Liver (tissue), 9 donors: ENCODE results near the gene SGPL1. TPM values are rescaled to one million over a fixed set of nuclear protein-coding genes. Genes with fewer than 3 reads are reported as not detected.

Experiments used
- DNase-seq: peaks from one replicate; pipeline ENCODE4 v3.0.0-alpha.2; 2017; ENCODE audit warnings: low spot score
- H3K27ac ChIP-seq, 2 donors: one replicate each; pipeline ENCODE4 v1.7.0; 2013; ENCODE audit warnings: inconsistent platforms in 2 of 2, low read length in 2 of 2, control low read depth in 1 of 2, low read depth in 1 of 2, mild to moderate bottlenecking in 1 of 2
- H3K27me3 ChIP-seq, 4 donors: one replicate each; pipeline versions ENCODE4 v1.6.1 to v1.7.0; 2013; ENCODE audit warnings: low read length in 3 of 4, inconsistent platforms in 1 of 4, mild to moderate bottlenecking in 1 of 4, moderate library complexity in 1 of 4; ENCODE audit not compliant: control insufficient read depth in 4 of 4, insufficient read depth in 4 of 4
- H3K36me3 ChIP-seq, 4 donors: one replicate each; pipeline versions ENCODE4 v1.6.1 to v1.7.0; 2013; ENCODE audit warnings: low read length in 3 of 4, mild to moderate bottlenecking in 3 of 4, low read depth in 1 of 4, moderate library complexity in 1 of 4; ENCODE audit not compliant: control insufficient read depth in 4 of 4, insufficient read depth in 3 of 4
- H3K4me1 ChIP-seq, 4 donors: one replicate each; pipeline versions ENCODE4 v1.6.1 to v1.7.0; 2013; ENCODE audit warnings: low read length in 3 of 4, mild to moderate bottlenecking in 3 of 4, moderate library complexity in 1 of 4; ENCODE audit not compliant: control insufficient read depth in 4 of 4, insufficient read depth in 4 of 4
- H3K4me3 ChIP-seq, 3 donors: one replicate each; pipeline versions ENCODE4 v1.6.1 to v1.7.0; 2013; ENCODE audit warnings: low read length in 3 of 3, control low read depth in 1 of 3, low read depth in 1 of 3, mild to moderate bottlenecking in 1 of 3
- H3K9ac ChIP-seq, 2 donors: one replicate each; pipeline ENCODE4 v1.7.0; 2013; ENCODE audit warnings: low read length in 2 of 2, mild to moderate bottlenecking in 2 of 2, moderate library complexity in 2 of 2, control low read depth in 1 of 2, low read depth in 1 of 2
- H3K9me3 ChIP-seq, 4 donors: one replicate each; pipeline versions ENCODE4 v1.6.1 to v1.7.0; 2013; ENCODE audit warnings: low read length in 3 of 4; ENCODE audit not compliant: control insufficient read depth in 4 of 4
- ATF3 ChIP-seq: IDR thresholded peaks from 2 replicates; pipeline ENCODE4 v1.6.1; 2016; ENCODE audit warnings: antibody characterized with exemption
- CTCF ChIP-seq: fragments of 150-350 bp; IDR thresholded peaks from 2 replicates; pipeline ENCODE4 v1.5.1; 2017; ENCODE audit warnings: improper control_type of control experiment, low read depth, low read length; ENCODE audit not compliant: missing input control
- EGR1 ChIP-seq, 2 donors: IDR thresholded peaks; 2 replicates each; pipeline ENCODE4 v1.6.1; 2016 to 2018; ENCODE audit warnings: antibody characterized with exemption in 2 of 2, low read depth in 2 of 2
- FOXA1 ChIP-seq: IDR thresholded peaks from 2 replicates; pipeline ENCODE4 v1.6.1; 2016; ENCODE audit warnings: antibody characterized with exemption
- FOXA2 ChIP-seq: IDR thresholded peaks from 2 replicates; pipeline ENCODE4 v1.6.1; 2016; ENCODE audit warnings: antibody characterized with exemption
- GABPA ChIP-seq, 2 donors: IDR thresholded peaks in 1 of 2; conservative IDR thresholded peaks in 1 of 2; 2 replicates each; pipeline ENCODE4 v1.6.1; 2016; ENCODE audit warnings: antibody characterized with exemption in 2 of 2, mild to moderate bottlenecking in 1 of 2, moderate library complexity in 1 of 2
- HNF4A ChIP-seq, 2 donors: conservative IDR thresholded peaks; 2 replicates each; pipeline ENCODE4 v1.6.1; 2016; ENCODE audit warnings: antibody characterized with exemption in 2 of 2, mild to moderate bottlenecking in 2 of 2
- HNF4G ChIP-seq: IDR thresholded peaks from 2 replicates; pipeline ENCODE4 v1.6.1; 2016; ENCODE audit warnings: antibody characterized with exemption
- JUND ChIP-seq, 2 donors: IDR thresholded peaks; 2 replicates each; pipeline ENCODE4 v1.6.1; 2016; ENCODE audit warnings: antibody characterized with exemption in 2 of 2
- MAX ChIP-seq: IDR thresholded peaks from 2 replicates; pipeline ENCODE4 v1.6.1; 2016; ENCODE audit warnings: antibody characterized with exemption
- NR2F2 ChIP-seq: IDR thresholded peaks from 2 replicates; pipeline ENCODE4 v1.6.1; 2016; ENCODE audit warnings: antibody characterized with exemption
- REST ChIP-seq: IDR thresholded peaks from 2 replicates; pipeline ENCODE4 v1.6.1; 2016; ENCODE audit warnings: antibody characterized with exemption, mild to moderate bottlenecking
- RXRA ChIP-seq, 2 donors: IDR thresholded peaks; 2 replicates each; pipeline ENCODE4 v1.6.1; 2017 to 2018; ENCODE audit warnings: antibody characterized with exemption in 2 of 2, mild to moderate bottlenecking in 1 of 2
- SP1 ChIP-seq: IDR thresholded peaks from 2 replicates; pipeline ENCODE4 v1.6.1; 2018; ENCODE audit warnings: antibody characterized with exemption, mild to moderate bottlenecking
- TAF1 ChIP-seq: conservative IDR thresholded peaks from 2 replicates; pipeline ENCODE4 v1.6.1; 2016; ENCODE audit warnings: antibody characterized with exemption, mild to moderate bottlenecking
- YY1 ChIP-seq: IDR thresholded peaks from 2 replicates; pipeline ENCODE4 v1.6.1; 2016; ENCODE audit warnings: antibody characterized with exemption, mild to moderate bottlenecking
- ZBTB33 ChIP-seq: IDR thresholded peaks from 2 replicates; pipeline ENCODE4 v1.6.1; 2016; ENCODE audit warnings: antibody characterized with exemption
- WGBS: extraction: QIAGEN DNeasy Blood & Tissue Kit; methylation state at CpG from one replicate; pipeline ENCODE4 v1.1.7; 2013; 5-methylcytosine and 5-hydroxymethylcytosine counted together
- polyA plus RNA-seq, 2 donors: library from polyadenylated mRNA; stranded (reverse) in 1 of 2; unstranded in 1 of 2; fragments of 200-250 nt in 1 of 2; fragments of >200 nt in 1 of 2; fragmentation: Nextera tagmentation in 1 of 2; extraction: Ambion mirVana in 1 of 2; gene quantifications; one replicate each; pipeline versions ENCODE4 v1.2.1 to v1.2.3, GENCODE V29; 2013 to 2015
- total RNA-seq, 2 donors: library from RNA; depleted of rRNA; stranded (reverse); fragments of >200 nt; gene quantifications; one replicate each; pipeline ENCODE4 v1.2.3, GENCODE V29; 2014
- donor health status: healthy.
- donor health status: healthy.
- donor health status: healthy.
- donor health status: healthy.
- donor health status: healthy.

Gene SGPL1
- total and polyA plus RNA-seq, 4 donors, result 11.8 to 37.1 (median 16.8) TPM

- H3K4me1 ChIP-seq, result peaks cover 0 to 45% (median 25%) of the 10 kb centered on the region in 4 donors
- no peaks in the 10 kb centered on the region for H3K27me3 ChIP-seq
- no peak overlapping the region for H3K4me3 ChIP-seq
- peak overlapping the region; percentile 93 to 98 for H3K27ac ChIP-seq
- DNase-seq, result no peak
- no peaks in the 10 kb centered on the region for H3K9me3 ChIP-seq
- TF ChIP-seq CTCF (no peak), FOXA1 (no peak), HNF4A (conservative IDR thresholded peaks at IDR 0.05) (peak; percentile 34 to 48), MAX (no peak)
- no peak overlapping the region for H3K9ac ChIP-seq
- WGBS, result 69% methylated on average over 1 of the region's 1 CpG
- peaks cover 5 to 33% (median 18%) of the 10 kb centered on the region in 4 donors for H3K36me3 ChIP-seq
Observed at GRCh38 chr10:70884741-70885140, 69.0 kb downstream of the SGPL1 start.

GRCh38 chr10:70885481-70885880 lies 69.7 kb downstream of the SGPL1 start:
- Histone ChIP-seq H3K27ac (peak overlapping the region; percentile 93 to 98), H3K9me3 (no peaks in the 10 kb centered on the region), H3K27me3 (no peaks in the 10 kb centered on the region), H3K4me1 (peaks cover 0 to 44% (median 26%) of the 10 kb centered on the region in 4 donors), H3K9ac (peak overlapping the region in 1 of 2 donors; percentile 33), H3K4me3 (peak overlapping the region in 1 of 3 donors; percentile 2), H3K36me3 (peaks cover 5 to 33% (median 18%) of the 10 kb centered on the region in 4 donors)
- TF ChIP-seq NR2F2 (no peak), ATF3 (no peak), FOXA1 (no peak)
- 55% methylated on average over 4 of the region's 4 CpGs for WGBS
- no peak for DNase-seq

- Histone ChIP-seq H3K27me3 (no peaks in the 10 kb centered on the region), H3K4me1 (peaks cover 0 to 46% (median 31%) of the 10 kb centered on the region in 4 donors), H3K9ac (peak overlapping the region; percentile 13 to 29), H3K4me3 (peak overlapping the region in 2 of 3 donors; percentile 4 to 89), H3K27ac (peak overlapping the region; percentile 93 to 98), H3K36me3 (peaks cover 5 to 33% (median 18%) of the 10 kb centered on the region in 4 donors), H3K9me3 (no peaks in the 10 kb centered on the region)
- 36% methylated on average over 18 of the region's 18 CpGs for WGBS
- DNase-seq, result peak; percentile 62
- TF ChIP-seq GABPA (IDR thresholded peaks at IDR 0.05 in 1 of 2, conservative IDR thresholded peaks at IDR 0.05 in 1 of 2) (no peak), JUND (IDR thresholded peaks at IDR 0.05) (no peak), EGR1 (IDR thresholded peaks at IDR 0.05; ENCODE audit: low read depth in 2 of 2) (no peak), REST (peak; percentile 85), FOXA1 (no peak), ATF3 (peak; percentile 48), ZBTB33 (peak; percentile 48), TAF1 (no peak), FOXA2 (no peak), YY1 (peak; percentile 67), RXRA (IDR thresholded peaks at IDR 0.05) (peak; percentile 89 to 93), HNF4G (peak; percentile 57), HNF4A (conservative IDR thresholded peaks at IDR 0.05) (peak; percentile 93 to 94), SP1 (peak; percentile 97)
Observed at GRCh38 chr10:70885931-70886903, 70.5 kb downstream of the SGPL1 start.
